ENCODE results near the gene HOTAIR.

The HOTAIR gene

DNA sequence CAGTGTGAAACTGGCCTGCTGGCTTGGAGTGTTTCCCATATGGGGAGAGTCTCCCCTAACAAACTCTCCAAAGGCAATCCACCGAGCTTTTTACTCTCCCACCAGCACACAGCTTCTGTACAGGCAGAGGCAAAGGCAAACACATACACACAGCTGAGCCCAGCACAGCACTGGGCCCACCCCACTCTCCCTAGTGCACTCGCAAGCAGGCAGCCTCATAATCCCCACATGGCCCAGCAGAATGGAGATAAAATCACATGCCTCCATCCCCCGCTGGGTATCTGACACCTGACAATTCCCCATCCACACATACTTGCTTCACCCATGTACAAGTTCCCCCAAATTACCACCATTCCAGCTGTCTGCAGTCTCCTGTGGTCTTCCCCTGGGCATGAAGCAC is 16.6 kb downstream of the HOTAIR start:
- DNase-seq (ENCODE audit: low spot score), result no peak
- ChIA-PET POLR2A (ENCODE audit: low non-redundant PET) (no interaction called here), CTCF (interaction anchor here (0.6 kb wide), 1 partner anchor 12 kb away, joined by 3 read pairs; no protein-coding TSS in a partner anchor)
- TF ChIP-seq, protein P1, sequence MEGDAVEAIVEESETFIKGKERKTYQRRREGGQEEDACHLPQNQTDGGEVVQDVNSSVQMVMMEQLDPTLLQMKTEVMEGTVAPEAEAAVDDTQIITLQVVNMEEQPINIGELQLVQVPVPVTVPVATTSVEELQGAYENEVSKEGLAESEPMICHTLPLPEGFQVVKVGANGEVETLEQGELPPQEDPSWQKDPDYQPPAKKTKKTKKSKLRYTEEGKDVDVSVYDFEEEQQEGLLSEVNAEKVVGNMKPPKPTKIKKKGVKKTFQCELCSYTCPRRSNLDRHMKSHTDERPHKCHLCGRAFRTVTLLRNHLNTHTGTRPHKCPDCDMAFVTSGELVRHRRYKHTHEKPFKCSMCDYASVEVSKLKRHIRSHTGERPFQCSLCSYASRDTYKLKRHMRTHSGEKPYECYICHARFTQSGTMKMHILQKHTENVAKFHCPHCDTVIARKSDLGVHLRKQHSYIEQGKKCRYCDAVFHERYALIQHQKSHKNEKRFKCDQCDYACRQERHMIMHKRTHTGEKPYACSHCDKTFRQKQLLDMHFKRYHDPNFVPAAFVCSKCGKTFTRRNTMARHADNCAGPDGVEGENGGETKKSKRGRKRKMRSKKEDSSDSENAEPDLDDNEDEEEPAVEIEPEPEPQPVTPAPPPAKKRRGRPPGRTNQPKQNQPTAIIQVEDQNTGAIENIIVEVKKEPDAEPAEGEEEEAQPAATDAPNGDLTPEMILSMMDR (conservative IDR thresholded peaks at IDR 0.05; ENCODE audit: low read depth), result no peak
- H3K27ac ChIP-seq, result no peak overlapping the region

DNA sequence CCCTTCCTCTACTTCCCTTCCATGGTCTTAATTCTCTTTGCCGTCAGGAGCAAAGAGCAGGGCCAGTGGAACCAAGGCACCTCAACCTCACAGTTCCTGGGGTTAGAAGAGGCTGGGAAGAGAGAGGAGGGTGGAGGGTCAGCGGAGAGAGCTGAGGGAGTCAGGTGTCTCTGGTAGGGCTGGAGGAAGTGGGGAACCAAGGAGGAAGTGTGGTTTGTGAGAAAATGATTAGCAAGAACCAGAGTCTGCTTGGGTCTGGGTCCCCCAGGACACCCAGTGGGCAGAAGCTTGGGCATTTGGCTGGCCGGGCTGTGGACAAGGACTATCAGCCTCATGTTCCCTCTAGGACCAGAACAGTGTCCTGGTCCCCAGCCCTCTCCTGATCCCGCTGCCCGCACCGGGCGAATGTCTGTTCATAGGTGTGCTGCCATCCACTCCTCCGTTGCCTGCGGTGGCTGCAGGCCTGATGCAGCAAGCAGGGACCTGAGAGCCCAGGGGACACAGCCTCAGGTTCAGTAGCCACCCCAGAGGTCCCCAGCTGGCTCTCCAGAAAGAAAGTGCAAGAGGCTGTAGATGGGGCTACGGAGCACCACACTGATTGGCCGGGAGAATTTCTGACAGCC is 17.7 kb downstream of the HOTAIR start:
- no peak overlapping the region for H3K27ac ChIP-seq
- CTCF ChIA-PET, result no interaction called here
- no peak for DNase-seq (ENCODE audit: low spot score)

GRCh38 chr12:53956251-53956887 is 18.4 kb downstream of the HOTAIR start:
- H3K27ac ChIP-seq, result no peak overlapping the region
- DNase-seq (ENCODE audit: low spot score), result no peak
- TF ChIP-seq, protein P1 (conservative IDR thresholded peaks at IDR 0.05; ENCODE audit: low read depth), result no peak
- ChIA-PET POLR2A (ENCODE audit: low non-redundant PET) (no interaction called here), CTCF (interaction anchor here (1.0 to 2.2 kb wide), 2 partner anchors 149 to 210 kb away, joined by 3 to 5 read pairs; no protein-coding TSS in a partner anchor)

More for the DNA sequence above, 17.7 kb downstream of the HOTAIR start:
- POLR2A ChIA-PET (ENCODE audit: low non-redundant PET), result no interaction called here
- TF ChIP-seq, protein P1 (conservative IDR thresholded peaks at IDR 0.05; ENCODE audit: low read depth), result no peak

GRCh38 chr12:53955776-53956250 is 18.9 kb downstream of the HOTAIR start:
- DNase-seq (ENCODE audit: low spot score), result no peak
- POLR2A ChIA-PET (ENCODE audit: low non-redundant PET), result no interaction called here
- no peak overlapping the region for H3K27ac ChIP-seq
- CTCF ChIA-PET, result interaction anchor here (1.0 to 2.2 kb wide), 2 partner anchors 148 to 209 kb away, joined by 3 to 5 read pairs; no protein-coding TSS in a partner anchor
- TF ChIP-seq, protein P1 (conservative IDR thresholded peaks at IDR 0.05; ENCODE audit: low read depth), result no peak

DNA sequence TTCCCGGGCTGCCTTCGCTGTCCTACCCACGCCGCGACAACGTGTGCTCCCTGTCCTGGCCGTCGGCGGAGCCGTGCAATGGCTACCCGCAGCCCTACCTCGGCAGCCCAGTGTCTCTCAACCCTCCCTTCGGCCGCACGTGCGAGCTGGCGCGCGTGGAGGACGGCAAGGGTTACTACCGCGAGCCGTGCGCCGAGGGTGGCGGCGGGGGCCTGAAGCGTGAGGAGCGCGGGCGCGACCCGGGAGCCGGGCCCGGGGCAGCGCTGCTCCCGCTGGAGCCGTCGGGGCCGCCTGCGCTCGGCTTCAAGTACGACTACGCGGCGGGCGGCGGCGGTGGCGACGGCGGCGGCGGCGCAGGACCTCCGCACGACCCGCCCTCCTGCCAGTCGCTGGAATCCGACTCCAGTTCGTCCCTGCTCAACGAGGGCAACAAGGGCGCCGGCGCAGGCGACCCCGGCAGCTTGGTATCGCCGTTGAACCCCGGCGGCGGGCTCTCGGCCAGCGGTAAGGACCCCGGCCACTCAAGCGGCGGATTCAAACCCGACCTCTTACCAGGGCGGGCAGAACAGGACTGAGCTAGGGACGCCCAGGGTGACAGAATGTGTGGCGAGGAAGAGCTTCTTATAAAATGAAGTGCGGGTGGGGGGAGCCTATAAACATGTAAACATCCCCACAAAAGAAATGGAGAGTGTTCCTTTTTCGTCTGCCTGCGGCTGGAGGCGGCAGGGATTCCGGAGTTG is 19.5 kb downstream of the HOTAIR start:
- no peak for DNase-seq (ENCODE audit: low spot score)
- TF ChIP-seq, protein P1 (conservative IDR thresholded peaks at IDR 0.05; ENCODE audit: low read depth), result no peak
- CTCF ChIA-PET, result interaction anchor here (0.6 to 2.2 kb wide), 3 partner anchors 79 to 209 kb away, joined by 4 to 5 read pairs (median 4); no protein-coding TSS in a partner anchor
- POLR2A ChIA-PET (ENCODE audit: low non-redundant PET), result no interaction called here
- no peak overlapping the region for H3K27ac ChIP-seq

GRCh38 chr12:53954694-53955035 is 20.1 kb downstream of the HOTAIR start, which contains the start of gene HOXC12:
Gene HOXC12 (plus strand): TSS chr12:53954903. CDS start chr12:53954930, 27 bp downstream.
- no peak within 1 kb of the TSS for H3K27ac ChIP-seq
- TF ChIP-seq, protein P1 (conservative IDR thresholded peaks at IDR 0.05; ENCODE audit: low read depth), result no peak
- ChIA-PET CTCF (interaction anchor here (0.6 to 2.2 kb wide), 3 partner anchors 79 to 208 kb away, joined by 4 to 5 read pairs (median 4); no protein-coding TSS in a partner anchor), POLR2A (ENCODE audit: low non-redundant PET) (no interaction called here)
- DNase-seq (ENCODE audit: low spot score), result peak; percentile 37
